ENCODE results near the gene RELB. TPM values are rescaled to one million over a fixed set of nuclear protein-coding genes. Genes with fewer than 3 reads are reported as not detected.

Gene RELB
- total RNA-seq, 1 experiment from 2014 or later: 9.3 TPM

DNA sequence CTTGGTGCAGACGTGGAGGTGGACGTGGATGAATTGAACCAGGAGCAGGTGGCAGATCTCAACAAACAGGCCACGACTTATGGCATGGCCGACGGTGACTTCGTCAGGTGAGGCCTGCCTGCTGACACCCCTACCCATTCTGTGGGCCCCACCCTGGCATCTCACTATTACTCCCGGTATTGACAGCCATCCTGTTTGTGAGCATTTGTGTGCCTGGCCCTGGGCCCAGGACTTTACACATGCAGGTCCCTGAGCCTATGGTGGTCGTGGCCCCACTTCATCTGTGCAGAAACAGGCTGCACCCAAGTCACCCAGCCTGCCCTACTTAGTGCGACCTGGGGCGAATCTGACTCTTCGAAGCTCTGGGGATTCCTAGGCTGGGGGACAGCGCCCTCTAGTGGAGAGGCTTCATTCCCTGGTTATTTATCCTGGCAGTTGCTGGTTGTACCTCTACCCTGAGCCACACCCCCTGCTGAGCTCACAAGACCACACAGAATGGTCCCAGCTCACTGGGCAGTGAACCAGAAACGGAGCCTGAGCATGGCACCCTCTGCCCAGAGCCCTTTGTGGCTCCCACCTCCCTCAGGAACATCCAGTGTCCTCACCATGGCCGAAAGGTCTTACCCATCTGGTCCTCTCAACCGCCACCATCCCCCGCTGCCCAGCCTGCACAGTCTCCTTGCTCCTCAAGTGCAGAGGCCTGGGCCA is 58.1 kb downstream of the RELB start:
- peak; percentile 69 for DNase-seq (ENCODE audit: low spot score)

- DNase-seq (ENCODE audit: low spot score): no peak
Measured at GRCh38 chr19:45061965-45062364, 60.7 kb downstream of the RELB start.

DNA sequence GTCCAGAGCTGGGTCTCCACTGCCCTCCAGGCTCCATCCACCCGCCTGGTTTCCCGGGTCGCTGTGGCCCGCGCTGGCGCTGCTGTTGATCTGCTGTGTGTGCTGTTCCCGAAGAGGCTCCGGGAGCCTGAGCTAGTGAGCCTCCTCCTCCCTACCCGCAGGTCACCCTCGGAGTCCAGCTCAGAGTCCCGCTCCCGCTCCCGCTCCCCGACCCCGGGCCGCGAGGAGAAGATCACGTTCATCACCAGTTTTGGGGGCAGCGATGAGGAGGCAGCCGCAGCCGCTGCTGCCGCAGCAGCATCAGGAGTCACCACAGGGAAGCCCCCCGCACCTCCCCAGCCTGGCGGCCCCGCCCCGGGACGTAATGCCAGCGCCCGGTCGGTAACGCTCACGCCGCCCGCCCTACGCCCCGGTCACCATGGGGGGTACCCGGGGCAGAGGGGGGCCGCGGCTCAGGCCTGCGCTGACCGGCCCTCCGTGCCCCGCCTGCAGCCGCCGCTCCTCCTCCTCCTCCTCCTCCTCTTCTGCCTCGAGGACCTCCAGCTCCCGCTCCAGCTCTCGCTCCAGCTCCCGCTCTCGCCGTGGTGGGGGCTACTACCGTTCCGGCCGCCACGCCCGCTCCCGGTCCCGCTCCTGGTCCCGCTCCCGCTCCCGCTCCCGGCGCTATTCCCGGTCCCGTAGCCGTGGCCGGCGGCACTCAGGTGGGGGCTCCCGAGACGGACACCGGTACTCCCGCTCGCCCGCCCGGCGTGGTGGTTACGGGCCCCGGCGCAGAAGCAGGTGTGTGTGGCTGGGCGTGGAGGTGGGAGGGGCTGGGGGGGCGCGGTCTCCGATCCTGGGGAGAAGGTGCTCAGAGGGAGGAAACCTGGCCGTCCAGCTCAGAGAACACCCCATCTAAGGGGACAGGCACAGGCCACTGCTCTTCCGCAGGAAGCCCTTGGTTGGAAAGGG is 62.9 kb downstream of the RELB start:
- no peak for DNase-seq (ENCODE audit: low spot score)

GRCh38 chr19:45066921-45067661 is 65.8 kb downstream of the RELB start:
- DNase-seq (ENCODE audit: low spot score): no peak

DNA sequence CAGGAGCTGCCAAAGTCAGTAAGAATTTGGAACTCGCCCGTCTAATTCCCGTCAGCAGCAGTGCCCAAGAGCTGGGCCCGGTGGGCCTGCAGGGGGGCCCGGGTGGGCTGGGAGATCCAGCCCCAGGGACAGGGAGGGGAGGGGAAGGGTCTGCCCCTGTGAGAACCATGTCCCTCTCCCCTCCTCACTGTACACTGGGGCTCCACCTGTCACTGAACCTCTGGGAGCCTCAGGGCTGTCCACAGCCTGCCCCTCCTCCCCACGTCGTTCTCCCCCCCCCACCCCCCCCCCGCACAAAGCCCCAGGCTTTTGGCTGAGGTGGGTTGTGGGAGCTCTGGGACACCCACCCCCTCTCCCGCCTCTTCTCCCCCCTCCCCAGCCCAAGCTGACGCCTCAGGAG is 66.8 kb downstream of the RELB start:
- DNase-seq (ENCODE audit: low spot score): no peak

GRCh38 chr19:45069056-45069455 is 67.8 kb downstream of the RELB start:
- DNase-seq (ENCODE audit: low spot score): peak; percentile 8

DNA sequence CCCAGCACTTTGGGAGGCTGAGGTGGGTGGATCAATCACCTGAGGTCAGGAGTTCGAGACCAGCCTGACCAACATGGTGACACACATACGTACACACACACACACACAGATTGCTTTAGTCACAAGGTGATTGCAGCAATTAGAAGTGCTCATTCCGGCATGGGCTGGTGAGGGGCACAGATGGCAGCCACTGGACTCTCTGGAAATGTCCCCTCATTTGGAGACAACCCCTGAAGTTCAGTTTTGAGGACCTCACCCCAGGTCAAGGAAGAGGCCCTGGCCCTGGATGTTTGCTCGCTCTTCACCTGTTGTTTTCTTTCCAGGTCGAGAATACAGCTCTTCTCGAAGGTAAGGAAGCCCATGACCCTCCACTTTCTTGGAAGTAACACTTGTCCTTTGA is 69.0 kb downstream of the RELB start:
- DNase-seq (ENCODE audit: low spot score): no peak

DNA sequence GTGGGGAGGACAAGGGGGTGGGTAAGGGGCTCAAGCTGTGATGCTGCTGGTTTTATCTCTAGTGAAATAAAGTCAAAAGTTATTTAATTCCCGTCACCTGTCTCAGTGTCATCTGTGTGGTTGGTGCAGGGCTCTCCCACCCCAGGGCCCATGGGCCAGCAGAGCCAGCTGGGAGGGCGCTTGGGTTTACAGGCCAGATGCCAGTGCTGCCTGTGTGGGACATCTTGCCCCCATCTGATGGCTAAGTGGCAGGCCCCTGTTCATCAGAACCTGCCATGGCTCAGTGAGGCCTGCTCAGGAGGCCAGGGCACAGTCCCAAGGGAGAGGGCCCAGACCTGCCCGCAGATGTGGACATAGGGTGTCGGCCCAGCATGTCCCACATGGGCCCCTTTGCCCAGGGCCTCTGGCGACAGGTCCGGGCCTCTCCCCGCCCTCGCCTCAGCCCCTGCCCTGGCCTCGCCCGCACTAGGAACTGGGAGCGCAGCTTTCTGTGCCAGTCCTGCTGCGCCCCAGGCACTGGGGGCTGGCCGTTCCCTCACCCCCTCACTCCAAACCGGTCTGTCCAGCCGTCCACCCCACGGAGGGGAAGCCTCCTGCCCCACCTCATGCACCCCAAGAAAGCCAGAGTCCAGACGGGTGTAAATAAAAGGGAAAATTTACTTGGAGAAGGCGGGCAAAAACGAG is 69.7 kb downstream of the RELB start:
- no peak for DNase-seq (ENCODE audit: low spot score)

- DNase-seq (ENCODE audit: low spot score): no peak
Measured at GRCh38 chr19:45071545-45071938, 70.3 kb downstream of the RELB start.

DNA sequence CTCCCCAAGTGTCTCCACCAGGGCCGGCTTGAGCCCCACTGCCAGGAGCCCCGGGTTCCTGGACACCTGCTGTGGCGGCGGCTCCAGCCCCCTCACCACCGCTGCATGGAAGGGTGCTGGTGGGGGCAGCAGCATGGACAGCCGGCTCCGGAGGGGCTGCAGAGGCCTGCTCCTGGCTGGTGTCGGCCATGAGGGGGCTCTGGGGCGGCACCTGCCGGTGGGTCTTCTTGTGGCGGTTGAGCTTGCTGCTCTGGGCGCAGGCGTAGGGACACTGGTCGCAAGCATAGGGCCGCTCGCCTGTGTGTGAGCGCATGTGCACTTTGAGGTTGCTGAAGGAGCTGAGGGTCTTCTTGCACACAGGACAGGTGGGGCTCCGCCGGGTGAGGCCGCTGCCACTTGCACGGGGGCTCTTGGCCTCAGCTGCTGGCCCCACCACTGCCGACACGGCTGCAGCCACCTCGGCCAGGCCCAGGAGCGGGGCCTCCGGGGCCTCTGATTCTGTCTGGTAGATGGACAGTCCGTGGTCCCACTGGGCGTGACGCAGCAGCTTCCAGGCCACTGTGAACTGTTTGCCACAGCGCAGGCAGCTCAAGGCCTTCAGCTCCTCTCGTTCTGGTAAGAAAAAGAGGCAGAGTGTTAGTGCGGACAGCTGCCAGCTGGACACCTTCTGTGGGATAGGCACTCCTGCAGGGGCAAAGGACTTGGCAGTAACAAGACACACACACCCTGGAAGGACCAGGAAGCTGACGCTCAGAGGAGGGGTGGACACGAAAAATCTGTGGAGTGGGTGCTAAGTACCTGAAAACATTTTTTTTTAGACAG is 70.9 kb downstream of the RELB start:
- no peak for DNase-seq (ENCODE audit: low spot score)

GRCh38 chr19:45074744-45075300 is 73.6 kb downstream of the RELB start:
- DNase-seq (ENCODE audit: low spot score): no peak

DNA sequence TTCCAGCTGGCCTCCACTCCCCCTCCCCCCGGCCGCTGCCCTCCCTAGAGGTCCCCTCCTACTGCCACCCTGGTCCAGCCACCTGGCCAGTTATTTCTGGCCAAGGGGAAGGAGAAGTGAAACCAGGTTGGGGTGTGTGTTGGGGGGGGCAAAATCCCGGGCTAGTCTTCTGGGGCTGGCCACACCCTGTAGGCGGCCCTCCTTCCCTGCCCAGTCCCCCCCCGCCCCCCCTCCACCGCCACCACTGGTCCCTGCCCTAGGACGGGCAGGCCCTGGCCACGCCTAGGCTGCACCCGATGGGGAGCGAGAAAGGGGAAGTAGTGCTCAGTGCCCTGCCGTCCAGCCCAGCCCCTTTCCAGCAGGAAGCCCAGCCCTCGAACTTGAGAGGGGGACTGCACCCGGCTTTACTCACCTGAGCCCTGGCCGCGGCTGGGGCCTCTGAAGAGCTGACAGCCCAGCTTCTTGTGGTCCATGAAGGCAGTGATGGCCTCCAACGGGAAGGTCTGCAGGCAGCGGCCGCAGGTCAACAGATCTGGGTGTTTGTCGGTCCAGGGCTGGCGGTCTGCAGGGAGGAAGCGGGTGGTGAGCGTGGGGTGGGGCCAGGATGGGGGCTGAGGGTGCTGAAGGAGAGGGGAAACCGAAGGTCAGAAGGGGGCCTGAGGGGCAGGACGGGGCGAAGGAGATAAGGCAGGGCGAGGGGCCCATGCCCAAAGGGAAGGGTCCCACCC is 74.2 kb downstream of the RELB start:
- DNase-seq (ENCODE audit: low spot score): no peak

DNA sequence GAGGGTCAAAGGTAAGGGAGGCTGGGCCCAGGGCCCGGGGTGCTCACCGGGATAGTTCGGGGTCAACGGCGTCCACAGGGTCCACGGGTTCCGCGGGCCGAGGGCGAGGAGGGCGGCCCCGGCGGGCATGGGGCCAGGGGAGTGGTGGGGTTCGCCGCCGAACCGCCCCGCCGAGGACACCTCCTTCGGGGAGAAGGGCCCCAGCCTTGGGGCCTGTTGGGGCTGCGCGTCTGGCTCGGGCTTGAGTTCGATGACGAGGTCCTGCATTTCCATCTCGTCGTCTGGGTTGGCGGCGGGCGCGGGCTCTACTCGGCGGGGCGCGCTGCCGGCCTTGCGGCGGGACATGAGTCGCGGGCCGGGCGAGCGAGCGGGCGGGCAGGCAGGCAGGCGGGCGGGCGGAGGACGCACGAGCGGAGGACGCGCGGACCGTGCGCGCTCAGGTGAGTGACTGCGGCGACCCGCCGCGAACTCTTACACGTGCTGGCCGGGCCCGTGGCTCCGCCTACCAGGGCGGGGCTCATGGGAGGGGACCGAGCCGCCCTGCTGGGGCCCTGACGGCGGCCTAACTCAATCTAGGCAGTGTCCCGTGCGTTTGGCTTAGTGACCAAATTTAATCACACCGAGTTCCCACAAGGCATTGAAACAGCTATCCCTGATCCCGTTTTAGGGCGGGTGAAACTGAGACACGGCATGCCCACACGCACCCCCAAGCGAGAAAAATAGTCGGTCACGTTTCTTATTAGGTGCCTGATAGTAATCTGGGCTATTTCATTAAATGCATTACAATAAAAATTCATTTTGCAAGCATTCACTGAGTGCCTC is 75.0 kb downstream of the RELB start, which contains the start of gene ZNF296:
ZNF296 (minus strand) TSS at position 450 of the 822 bp plus-strand sequence; CDS start at position 345, 105 bp downstream.
- DNase-seq (ENCODE audit: low spot score): no peak

DNA sequence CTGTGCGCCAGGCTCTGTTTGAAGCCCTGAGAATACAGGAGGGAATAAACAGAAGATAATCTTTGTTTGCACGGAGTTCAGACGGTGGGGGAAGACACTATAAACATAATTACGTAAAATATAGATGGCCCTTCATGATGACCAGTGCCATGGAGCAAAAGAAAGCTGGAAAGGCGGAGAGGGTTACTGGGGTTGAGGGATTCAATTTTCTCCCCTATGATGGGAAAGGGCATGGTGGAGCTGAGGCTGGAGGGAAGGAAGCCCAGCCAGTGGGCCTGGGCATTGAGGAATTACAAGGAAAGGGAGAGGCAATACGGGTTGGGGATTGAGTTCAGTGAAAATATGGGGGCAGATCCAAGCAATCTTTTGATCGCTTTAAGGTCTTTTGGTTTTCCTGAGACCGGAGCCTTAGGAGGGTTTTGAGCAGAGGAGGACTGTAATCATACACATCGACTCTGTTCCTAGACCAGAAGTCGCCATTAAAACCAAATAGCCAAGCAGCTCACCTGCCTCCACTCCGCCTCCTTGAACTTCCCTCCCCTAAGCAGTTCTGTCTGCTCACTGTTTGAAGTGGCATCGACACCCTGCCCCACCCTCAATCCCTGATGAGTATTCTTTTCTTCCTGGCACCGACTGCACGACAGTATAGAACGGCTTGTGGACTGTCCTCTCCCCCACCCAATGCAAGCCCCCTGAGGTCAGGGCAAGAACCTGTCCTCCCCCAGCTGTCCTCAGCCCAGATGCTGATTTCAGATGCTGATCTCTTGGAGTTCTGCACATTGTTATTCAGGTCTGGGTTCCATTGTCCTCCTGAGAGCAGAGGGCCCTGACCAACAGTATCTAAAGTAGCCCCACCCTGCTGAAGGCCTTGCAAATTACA is 75.8 kb downstream of the RELB start:
- no peak for DNase-seq (ENCODE audit: low spot score)

DNA sequence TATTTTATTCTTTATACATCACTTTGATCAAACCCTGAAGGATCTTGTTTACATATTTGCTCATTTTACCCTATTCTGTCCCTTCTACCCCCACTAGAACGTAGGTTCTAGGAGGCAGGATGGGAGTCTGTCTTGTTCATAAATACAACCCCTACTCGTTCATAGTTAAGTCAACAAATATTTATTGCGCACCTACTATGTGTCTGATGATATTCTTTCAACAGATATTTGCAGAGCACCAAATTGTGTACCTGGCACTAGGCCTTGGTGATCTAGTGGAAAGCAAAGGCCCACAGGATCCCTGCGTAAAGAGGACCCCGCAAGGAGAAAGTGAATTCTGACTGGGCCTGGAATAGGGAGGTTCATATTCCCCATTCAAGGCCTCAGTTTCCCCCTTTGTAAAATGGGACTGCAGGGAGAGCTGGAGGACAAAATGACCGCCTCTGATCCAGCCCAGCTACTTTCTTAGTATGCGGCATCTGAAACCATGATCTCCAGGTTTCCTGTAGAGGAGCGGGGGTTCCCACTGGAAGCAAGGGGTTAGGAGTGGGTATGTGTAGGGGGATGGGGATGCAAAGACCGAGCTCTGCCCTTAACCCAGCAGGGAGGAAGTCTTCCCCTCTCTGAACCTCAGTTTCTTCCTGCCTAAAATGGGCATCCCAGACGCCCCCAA is 77.3 kb downstream of the RELB start:
- DNase-seq (ENCODE audit: low spot score): no peak

DNA sequence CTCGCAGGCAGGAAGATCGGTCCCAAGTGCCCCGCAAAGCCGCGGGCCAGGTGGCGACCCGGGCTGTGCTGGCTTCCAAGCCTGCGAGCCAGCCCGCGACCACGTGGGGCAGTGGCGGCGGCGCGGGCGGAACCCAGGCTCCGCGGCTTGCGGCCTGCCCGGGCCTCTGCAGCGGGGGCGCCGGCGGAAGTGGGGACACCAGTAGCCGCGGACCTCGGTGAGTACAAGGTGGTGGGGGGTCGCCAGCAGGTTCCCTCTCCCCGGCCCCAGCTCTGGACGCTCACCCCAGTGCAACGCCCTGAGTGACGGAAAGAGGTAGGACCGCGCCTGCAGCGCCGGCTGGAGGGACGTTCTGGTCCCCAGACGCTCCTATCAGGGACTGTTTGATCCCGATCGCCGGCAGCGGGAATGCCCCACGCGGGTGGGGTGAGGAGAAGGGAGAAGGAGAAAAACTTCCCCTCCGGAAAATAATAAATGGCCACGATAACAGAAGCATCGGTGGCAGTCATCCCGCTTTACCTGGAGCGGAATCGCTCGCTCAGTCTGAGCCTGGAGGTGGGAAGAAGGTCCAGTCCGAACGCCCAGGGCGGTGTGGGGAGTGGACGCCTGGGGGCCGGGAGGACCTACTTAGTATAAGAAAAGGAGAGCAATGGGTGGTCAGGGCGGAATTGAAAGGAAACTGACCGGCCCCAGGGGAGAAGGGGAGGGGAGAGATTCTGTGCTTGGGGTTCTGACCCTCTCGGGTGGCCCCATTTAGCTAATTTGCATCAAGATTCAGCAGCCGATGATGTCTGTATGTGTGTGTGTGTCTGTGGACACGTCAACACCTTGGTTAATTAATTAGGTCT is 78.0 kb downstream of the RELB start, which contains the start of gene GEMIN7:
GEMIN7 (plus strand) TSS at position 198 of the 848 bp plus-strand sequence. CDS start 10,855 bp downstream, outside the sequence.
- peak; percentile 34 for DNase-seq (ENCODE audit: low spot score)

Data from A172 (cell line).